Limb (tissue), 2 donors: ENCODE data around the gene SCUBE1.
A peak's percentile ranks its signal among the peaks of the same experiment; 100 is the strongest.

Source experiments
- DNase-seq, 2 donors: peaks; one replicate each; pipeline ENCODE4 v3.0.0-alpha.2; 2016; ENCODE audit errors: extremely low spot score in 2 of 2

The SCUBE1 gene

GRCh38 chr22:43303166-43303565, 40.0 kb downstream of the SCUBE1 start:
- DNase-seq: no peak

- peak in 1 of 2 donors; percentile 8 for DNase-seq
Observed at GRCh38 chr22:43302531-43303041, 40.6 kb downstream of the SCUBE1 start.

DNA sequence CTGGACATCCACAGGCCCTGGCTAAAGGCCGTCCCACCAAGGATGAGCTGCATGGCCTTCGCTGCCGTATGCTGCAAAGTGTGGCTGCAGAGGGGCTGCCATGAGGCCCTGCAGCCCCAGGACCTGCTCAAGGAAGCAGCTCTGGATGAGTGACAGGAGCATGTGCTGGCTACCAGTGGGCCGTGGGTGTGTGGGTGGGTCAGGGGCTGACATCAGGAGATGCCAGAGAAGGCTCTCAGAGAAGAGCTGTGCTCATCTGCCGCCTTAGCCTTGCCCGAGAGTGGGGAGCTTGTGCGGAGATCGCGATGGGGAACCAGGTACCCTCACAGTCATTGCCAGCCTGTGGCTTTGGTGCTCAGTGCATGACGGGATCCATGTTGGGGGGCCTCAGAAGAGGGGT, 41.3 kb downstream of the SCUBE1 start:
- DNase-seq: no peak

DNA sequence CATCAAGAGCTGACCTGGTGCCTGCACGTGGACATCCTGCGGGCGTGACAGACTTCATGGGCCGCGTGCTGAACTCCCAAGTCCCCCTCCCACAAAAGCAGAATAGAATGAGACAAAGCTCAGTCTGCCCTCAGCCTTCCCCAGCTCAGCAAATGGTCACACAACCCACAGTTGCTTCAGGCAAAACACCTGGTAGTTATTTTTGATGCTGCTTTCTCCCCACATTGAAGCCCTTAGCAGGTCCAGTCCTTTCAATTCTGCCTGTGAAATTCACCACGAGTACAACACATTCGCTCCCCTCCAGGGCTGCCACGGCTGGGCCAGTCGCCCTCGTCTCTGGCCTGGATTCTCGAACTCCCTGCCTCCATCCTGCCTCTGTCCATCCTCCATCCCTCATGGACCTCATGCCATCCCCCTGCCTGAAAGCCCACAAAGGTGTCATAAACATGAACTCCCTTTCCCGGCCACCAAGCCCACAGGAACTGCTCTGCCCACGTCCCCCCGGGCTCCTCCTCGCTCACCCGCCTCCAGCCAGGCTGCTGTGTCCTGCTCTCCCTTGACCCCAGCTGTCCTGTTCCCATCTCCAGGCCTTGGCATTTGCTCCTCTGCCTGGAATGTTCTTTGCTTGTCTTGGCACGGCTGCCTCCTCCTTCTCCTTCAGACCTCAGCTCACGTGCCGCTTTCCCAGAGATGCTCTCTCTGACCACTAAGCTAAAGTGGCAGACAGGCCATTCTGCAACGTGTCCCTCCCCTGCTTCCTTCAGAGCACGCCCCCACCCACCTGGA, 42.1 kb downstream of the SCUBE1 start:
- DNase-seq: no peak

DNA sequence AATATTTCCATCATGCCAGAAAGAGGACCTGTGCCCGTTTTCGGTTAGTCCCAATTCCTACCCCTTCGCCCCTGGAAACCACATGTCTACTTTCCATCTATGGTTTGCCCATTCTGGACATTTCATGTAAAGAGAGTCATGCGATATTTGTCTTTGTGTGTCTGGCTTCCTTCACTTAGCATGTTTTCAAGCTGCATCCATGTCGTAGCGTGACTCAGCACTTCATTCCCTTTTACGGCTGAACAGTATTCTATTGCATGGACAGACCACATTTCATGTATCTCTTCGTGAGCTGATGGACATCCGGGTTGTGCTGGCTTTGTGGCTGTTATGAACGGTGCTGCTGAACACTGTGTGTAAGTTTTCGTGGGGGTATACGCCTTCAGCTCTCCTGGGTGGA, 43.4 kb downstream of the SCUBE1 start:
- DNase-seq: no peak

GRCh38 chr22:43298062-43298801, 44.9 kb downstream of the SCUBE1 start:
- peak in 1 of 2 donors; percentile 41 for DNase-seq

DNA sequence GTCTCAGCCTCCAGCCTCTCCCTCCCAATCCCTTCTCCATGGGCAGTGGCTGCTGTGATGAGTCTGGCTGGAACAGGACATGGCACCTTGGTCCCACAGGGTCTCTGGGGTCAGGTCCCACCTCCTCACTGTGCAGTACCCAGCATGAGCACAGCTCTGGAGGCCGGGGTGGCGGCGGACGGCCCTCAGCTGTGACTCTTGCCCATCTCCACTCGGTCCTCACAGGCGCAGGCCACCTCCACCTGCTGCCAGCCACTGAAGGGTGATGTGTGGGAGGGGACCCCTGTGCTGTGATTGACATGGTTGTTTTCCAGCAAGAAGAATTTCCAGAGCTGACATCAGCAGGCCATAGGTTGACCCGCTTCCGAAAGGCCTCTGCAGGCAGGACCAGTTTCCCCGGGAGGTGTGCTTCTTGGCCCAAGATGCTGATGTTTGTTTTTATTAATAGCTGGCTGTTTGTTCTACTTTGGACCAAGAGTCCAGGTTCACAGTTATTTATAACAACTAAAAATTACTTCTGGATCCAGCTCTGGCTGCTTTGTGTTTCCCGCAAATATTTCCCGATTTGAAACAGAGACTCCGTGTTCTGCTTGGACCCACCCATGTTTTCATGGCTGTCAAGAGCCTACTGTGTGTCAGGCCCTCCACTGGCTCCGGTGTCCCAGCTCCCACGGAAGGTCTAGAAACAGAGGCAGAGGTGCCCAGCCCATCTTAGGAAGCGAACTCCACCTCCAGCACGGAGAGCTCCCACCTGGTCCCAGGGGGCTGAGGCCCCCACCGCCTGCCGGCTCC, 45.7 kb downstream of the SCUBE1 start:
- DNase-seq: no peak

- DNase-seq: no peak
Observed at GRCh38 chr22:43296276-43296902, 46.8 kb downstream of the SCUBE1 start.

GRCh38 chr22:43295660-43296059, 47.5 kb downstream of the SCUBE1 start:
- no peak for DNase-seq

- no peak for DNase-seq
Observed at GRCh38 chr22:43295173-43295572, 48.0 kb downstream of the SCUBE1 start.

DNA sequence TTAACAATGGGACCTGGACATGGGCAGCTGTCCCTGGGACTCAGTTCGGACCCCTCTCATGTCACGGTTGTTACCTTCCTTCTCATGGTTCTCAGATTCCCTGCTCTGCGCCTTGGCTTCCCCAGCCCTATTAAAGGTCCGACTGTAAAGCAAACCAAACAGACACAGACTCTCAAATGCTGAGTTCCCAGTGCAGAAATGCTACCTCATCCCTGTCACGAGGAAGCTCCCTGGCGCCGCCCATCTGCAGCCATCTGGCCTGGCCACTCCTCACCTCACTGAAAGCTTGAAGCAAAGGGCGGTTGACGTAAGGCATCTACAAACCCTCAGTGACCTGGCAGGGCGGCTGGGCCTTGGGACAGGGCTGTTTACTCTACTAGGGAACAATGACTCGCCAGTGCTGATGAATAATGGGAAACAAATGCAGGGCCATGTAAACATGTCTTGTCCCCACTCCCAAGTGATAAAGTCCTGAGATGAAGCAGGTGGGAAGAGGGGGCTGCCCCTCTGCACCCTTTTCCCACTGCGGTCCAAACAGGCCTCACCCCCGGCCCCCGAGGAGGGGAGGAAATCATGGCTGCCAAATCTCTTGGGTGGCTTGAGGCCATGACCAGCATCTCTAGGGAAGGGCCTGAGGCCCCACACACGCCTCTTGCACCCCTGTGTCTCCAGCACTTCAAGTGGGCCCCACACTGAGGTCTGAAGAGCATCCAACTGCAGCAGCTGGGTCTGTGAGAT, 49.3 kb downstream of the SCUBE1 start:
- DNase-seq: peak in 1 of 2 donors; percentile 62

GRCh38 chr22:43293259-43293654, 49.9 kb downstream of the SCUBE1 start:
- DNase-seq: no peak

DNA sequence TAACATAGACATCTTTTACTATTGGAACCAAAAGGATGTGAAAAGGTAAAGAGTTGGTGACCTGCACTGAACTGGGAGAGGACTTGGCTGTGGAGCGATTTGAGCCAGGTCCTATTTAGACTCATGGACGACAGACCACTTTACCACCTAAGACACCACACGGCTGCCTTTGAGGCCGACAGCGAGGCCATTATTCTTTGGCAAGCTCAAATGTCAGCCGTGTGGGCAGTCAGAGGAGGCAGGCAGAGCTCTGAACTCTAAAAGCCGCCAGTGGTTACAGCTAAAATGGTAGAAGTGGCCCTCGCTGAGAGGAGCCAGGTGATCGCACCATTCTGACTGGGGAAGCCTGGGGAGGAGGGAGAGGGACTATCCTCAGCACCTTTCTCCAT, 50.5 kb downstream of the SCUBE1 start:
- no peak for DNase-seq

DNA sequence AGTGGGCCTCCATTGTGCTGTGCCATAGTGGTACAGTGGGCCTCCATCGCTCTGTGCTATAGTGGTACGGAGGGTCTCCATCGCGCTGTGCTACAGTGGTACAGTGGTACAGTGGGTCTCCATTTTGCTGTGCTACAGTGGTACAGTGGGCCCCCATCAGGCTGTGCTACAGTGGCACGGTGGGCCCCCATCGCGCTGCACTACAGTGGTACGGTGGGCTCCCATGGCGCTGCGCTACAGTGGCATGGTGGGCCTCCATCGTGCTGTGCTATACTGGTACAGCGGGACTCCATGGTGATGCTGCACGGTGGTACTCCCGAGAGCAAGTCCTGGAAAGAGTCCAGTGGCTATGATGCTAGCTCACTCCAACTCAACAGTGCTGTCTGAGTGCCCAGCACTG, 51.8 kb downstream of the SCUBE1 start:
- no peak for DNase-seq

DNA sequence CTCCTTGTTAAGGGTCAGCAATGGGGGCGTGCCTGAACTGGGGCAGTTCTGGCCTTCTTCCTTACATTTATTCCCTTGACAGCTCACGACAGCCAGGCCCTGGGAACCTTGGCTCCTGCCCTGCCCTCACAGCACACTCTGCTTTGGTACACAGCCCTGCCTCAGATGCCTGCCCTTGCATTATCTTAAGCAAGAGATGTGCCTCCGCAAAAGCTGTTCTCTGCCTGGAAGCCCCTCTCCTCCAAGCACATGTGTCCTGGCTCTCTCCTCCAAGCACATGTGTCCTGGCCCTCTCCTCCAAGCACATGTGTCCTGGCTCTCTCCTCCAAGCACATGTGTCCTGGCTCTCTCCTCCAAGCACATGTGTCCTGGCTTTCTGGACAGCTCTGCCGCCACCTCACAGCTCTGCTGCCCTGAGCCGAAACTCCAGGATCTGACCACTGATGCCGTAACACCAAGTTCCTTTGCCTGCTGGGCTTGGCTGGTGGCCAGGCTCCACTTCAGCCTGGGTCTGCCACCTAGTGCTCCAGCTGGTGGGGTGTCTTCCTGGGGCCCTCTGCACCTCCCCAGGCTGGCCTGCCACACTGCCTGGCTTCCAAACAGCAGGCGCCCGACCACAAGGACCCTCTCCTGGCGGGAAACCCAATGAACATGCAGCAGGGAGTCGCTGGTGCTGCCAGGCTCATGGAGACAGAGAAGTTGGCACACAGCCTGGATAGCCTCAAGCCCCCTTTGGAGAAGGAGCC, 53.0 kb downstream of the SCUBE1 start:
- DNase-seq: peak in 1 of 2 donors; percentile 61

DNA sequence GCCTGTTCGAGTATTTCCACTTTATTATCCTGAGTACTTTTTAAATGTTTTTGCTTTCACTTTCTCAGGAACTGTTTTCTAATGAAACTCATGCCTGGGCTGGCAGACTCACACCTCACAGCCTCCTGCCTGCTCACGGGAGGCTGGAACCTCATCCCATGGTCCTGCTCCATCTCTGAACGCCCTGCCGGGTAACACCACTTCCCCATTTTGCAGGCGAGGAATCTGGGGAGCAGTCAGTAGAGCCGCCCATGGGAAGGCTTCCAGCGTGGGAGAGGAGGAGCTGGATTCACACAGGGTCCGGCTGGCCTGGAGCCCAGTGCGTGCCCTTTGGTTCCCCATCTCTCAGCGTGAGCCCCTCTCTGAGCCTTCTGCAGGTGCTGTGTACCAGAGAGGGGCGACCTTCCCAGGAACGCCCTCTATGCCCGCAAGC, 53.6 kb downstream of the SCUBE1 start:
- no peak for DNase-seq

DNA sequence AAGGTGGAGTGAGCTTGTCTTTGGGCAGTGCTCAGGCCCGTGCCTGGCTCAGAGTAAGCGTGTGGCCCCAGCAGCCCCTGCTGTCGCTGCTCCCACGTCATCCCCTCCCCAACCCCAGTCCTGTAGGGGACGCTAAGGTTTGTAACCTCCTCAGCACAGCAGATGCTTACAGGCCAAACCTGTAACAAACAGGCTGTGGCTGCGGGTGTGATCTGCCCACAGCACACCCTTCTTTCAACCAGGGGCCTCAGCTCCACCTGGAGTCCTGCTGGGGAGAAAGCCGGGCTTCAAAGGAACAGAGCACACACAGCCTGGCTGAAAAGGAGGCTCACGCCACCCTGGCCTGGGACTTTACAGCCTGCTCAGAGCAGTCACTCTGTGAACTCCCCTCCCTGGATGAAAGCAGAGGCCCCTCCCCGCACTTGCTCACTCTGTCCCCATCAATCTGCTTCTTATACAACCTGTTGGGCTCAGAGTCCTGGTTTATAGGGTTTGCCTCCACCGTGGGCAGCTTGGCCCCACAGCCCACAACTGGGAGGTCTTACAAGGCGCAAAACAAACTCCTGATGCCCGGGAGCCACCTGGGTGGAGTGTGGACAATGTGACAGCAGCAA, 54.3 kb downstream of the SCUBE1 start:
- DNase-seq: no peak

DNA sequence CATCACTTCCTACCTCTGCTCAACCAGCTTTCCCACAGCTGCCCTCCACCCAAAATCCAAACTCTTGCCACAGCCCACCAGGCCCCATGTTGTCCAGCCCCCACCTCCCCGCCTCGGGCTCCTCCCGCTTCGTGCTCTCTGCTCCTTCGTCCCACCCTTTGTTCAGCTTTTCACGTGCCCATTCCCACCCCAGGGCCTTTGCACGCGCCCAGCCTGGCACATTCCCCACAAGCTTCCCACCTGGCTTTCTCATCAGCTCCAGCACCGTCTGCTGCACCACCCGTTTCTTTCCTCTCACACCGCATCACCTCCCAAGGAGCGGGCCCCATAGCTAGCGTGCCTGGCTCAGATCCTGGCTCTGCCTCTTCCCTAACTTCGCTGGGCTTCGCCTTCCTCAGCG, 54.8 kb downstream of the SCUBE1 start:
- no peak for DNase-seq

DNA sequence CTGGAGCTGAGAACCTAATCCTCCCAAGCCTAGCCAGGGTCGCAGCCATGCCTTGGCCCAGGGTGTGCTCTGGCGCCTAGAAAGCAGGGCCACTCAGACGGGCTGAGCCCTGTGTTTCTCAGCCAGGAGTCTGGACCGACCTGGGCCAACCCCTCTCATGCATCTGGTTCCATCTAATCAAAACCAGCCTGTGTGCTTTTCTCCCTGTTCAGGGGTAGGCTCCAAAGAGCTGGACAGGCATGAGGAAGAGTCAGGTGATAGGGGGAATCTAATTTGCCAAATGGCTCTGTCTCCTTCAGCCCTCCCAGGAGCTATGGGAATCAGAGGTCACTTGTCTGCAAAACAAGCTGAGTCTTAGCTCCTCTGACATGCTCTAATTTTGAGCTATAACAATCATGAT, 55.7 kb downstream of the SCUBE1 start:
- DNase-seq: no peak

GRCh38 chr22:43281394-43281793, 61.8 kb downstream of the SCUBE1 start:
- DNase-seq: no peak
